PC-3 (cell line): ENCODE measurements around the gene TGFBI.

Source experiments
- CTCF ChIP-seq: fragments of 300-600 bp; sonication (generic); conservative IDR thresholded peaks from 2 replicates; pipeline ENCODE4 v1.5.1; 2017; ENCODE audit warnings: antibody characterized with exemption, low read depth, mild to moderate bottlenecking, low read length
- EZH2 ChIP-seq: fragments of 300-600 bp; sonication (generic); IDR thresholded peaks from one replicate; pipeline ENCODE4 v1.6.1; 2017; ENCODE audit warnings: antibody characterized with exemption, mild to moderate bottlenecking, low read length; ENCODE audit not compliant: unreplicated experiment

DNA sequence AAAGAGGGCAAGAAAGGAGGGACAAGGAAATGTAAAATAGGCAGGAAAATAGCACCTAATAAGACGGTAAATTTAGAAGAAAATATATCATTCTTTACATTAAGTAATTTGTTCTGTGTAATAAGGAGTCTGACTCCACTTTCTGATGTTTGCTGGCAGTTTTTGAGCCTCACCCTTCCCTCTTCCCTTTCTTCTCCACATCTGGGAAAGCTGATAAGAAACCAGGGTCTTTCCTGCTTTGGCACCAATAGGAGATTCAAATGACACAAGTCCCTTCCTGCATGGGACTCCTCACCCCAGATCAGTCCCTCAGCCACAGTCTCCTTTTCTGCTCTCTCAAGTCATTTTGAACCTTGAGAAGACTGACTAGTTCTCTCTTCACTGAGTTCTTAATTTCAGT lies 42.8 kb upstream of the TGFBI start:
- TF ChIP-seq CTCF (no peak), EZH2 (no peak)
